EL (cell line): ENCODE measurements around the gene SESN3.
"Not testable (repeated sequence)": the region's sequence is repeated elsewhere in the genome, so short reads cannot be mapped to it uniquely, and the experiment has no call there.

Source experiments
- DNase-seq: peaks from one replicate; pipeline ENCODE4 v3.0.0-alpha.2; 2016

SESN3 gene

GRCh38 chr11:95212609-95213008 is 18.4 kb downstream of the SESN3 start:
- DNase-seq: no peak

GRCh38 chr11:95209535-95209934 is 21.5 kb downstream of the SESN3 start:
- DNase-seq: not testable (repeated sequence)

- DNase-seq: no peak
Measured at GRCh38 chr11:95200781-95201457, 30.1 kb downstream of the SESN3 start.

GRCh38 chr11:95195831-95196230 is 35.2 kb downstream of the SESN3 start:
- DNase-seq: no peak

GRCh38 chr11:95193541-95193940 is 37.5 kb downstream of the SESN3 start:
- DNase-seq: no peak

GRCh38 chr11:95192717-95193116 is 38.3 kb downstream of the SESN3 start:
- no peak for DNase-seq

- no peak for DNase-seq
Measured at GRCh38 chr11:95187723-95188122, 43.3 kb downstream of the SESN3 start.

- DNase-seq: no peak
Measured at GRCh38 chr11:95182397-95182796, 48.6 kb downstream of the SESN3 start.

- DNase-seq: no peak
Measured at GRCh38 chr11:95175818-95176380, 55.1 kb downstream of the SESN3 start.

GRCh38 chr11:95170294-95170693 is 60.7 kb downstream of the SESN3 start:
- no peak for DNase-seq

GRCh38 chr11:95166781-95167180 is 64.2 kb downstream of the SESN3 start:
- no peak for DNase-seq

GRCh38 chr11:95165638-95166037 is 65.4 kb downstream of the SESN3 start:
- DNase-seq: no peak

GRCh38 chr11:95163106-95163505 is 67.9 kb downstream of the SESN3 start:
- no peak for DNase-seq

GRCh38 chr11:95161248-95161647 is 69.8 kb downstream of the SESN3 start:
- DNase-seq: no peak

GRCh38 chr11:95157824-95158223 is 73.2 kb downstream of the SESN3 start:
- no peak for DNase-seq

- DNase-seq: no peak
Measured at GRCh38 chr11:95156916-95157541, 74.0 kb downstream of the SESN3 start.

GRCh38 chr11:95156133-95156721 is 74.8 kb downstream of the SESN3 start:
- no peak for DNase-seq

GRCh38 chr11:95155385-95155784 is 75.6 kb downstream of the SESN3 start:
- DNase-seq: no peak

- DNase-seq: no peak
Measured at GRCh38 chr11:95154514-95154913, 76.5 kb downstream of the SESN3 start.

GRCh38 chr11:95153857-95154246 is 77.2 kb downstream of the SESN3 start:
- DNase-seq: no peak

- no peak for DNase-seq
Measured at GRCh38 chr11:95152876-95153856, 77.8 kb downstream of the SESN3 start.

GRCh38 chr11:95150956-95151684 is 79.9 kb downstream of the SESN3 start:
- peak; percentile 90 for DNase-seq
